BLaER1 (cell line): ENCODE data around the gene RASEF.

Source experiments
- H3K27ac ChIP-seq: shearing (Covaris generic); formaldehyde crosslinking; 2 replicates; pipeline ENCODE4 v1.8.1; 2022
- H3K27me3 ChIP-seq: shearing (Covaris generic); formaldehyde crosslinking; 2 replicates; pipeline ENCODE4 v1.8.1; 2022
- H3K36me3 ChIP-seq: shearing (Covaris generic); formaldehyde crosslinking; 2 replicates; pipeline ENCODE4 v1.8.1; 2022
- H3K4me1 ChIP-seq: shearing (Covaris generic); formaldehyde crosslinking; 2 replicates; pipeline ENCODE4 v1.8.1; 2022
- H3K4me2 ChIP-seq: shearing (Covaris generic); formaldehyde crosslinking; 2 replicates; pipeline ENCODE4 v1.8.1; 2022
- H3K4me3 ChIP-seq: shearing (Covaris generic); formaldehyde crosslinking; 2 replicates; pipeline ENCODE4 v1.8.1; 2022
- H3K9ac ChIP-seq: shearing (Covaris generic); formaldehyde crosslinking; 2 replicates; pipeline ENCODE4 v1.8.1; 2022
- H3K9me3 ChIP-seq: shearing (Covaris generic); formaldehyde crosslinking; 2 replicates; pipeline ENCODE4 v1.8.1; 2022
- H4K20me1 ChIP-seq: shearing (Covaris generic); formaldehyde crosslinking; 2 replicates; pipeline ENCODE4 v1.8.1; 2022
- Cebpa-rat ChIP-seq: shearing (Covaris generic); IDR thresholded peaks from 2 replicates; pipeline ENCODE4 v1.8.1; 2022

RASEF gene

DNA sequence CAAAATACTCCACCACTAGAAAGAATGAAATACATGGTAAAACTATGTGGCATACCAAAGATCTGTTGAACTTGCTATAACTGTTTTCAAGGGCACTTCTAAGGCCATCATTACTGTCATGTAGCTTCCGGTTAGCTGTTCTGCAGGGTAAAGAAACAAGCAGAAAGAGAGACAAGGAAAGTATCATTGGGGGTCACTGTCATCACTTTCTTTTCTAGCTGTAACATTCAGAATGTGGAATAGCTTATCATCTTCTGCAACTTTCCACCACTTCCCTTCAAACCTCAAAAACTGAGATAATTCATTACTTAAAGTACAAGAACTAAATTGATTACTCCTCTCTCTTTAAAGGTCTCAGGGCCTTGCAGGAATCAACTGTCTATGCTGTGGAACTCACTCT, 57.6 kb downstream of the RASEF start:
- H3K27ac ChIP-seq, result no peak overlapping the region
- no peak for TF ChIP-seq Cebpa-rat
- H3K9ac ChIP-seq, result no peak overlapping the region
- H3K9me3 ChIP-seq, result no peaks in the 10 kb centered on the region
- no peaks in the 10 kb centered on the region for H4K20me1 ChIP-seq
- no peaks in the 10 kb centered on the region; the same call in 1 of the 2 replicates for H3K4me1 ChIP-seq
- no peaks in the 10 kb centered on the region for H3K27me3 ChIP-seq
- H3K4me2 ChIP-seq, result no peak overlapping the region
- H3K4me3 ChIP-seq, result no peak overlapping the region
- no peaks in the 10 kb centered on the region for H3K36me3 ChIP-seq

GRCh38 chr9:83002329-83002728, 60.6 kb downstream of the RASEF start:
- Histone ChIP-seq H3K4me2 (no peak overlapping the region), H3K36me3 (no peaks in the 10 kb centered on the region), H3K4me1 (no peaks in the 10 kb centered on the region; the same call in 1 of the 2 replicates), H3K27me3 (no peaks in the 10 kb centered on the region), H3K27ac (no peak overlapping the region), H3K4me3 (no peak overlapping the region), H3K9ac (no peak overlapping the region), H3K9me3 (no peaks in the 10 kb centered on the region), H4K20me1 (no peaks in the 10 kb centered on the region)
- TF ChIP-seq Cebpa-rat, result no peak

DNA sequence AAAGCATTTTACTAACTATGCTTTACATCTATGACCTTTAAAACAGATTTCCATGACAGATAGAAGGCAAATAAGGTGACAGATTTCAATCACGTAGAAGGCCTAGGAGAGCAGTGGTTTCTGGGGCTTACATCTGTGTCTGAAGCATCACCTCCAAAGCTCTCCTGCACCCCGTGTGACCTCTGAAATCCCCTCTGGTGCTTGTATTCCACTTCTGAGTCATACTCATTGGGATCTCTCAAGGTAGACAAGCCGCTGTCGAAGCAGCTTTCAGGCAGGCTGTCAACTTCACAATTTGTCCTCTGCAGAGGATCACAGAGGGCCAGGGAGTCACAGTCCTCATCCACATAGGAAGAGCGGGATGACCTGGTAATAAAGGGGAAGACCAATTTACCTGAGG, 62.2 kb downstream of the RASEF start:
- no peak overlapping the region for H3K4me2 ChIP-seq
- H3K27ac ChIP-seq, result no peak overlapping the region
- TF ChIP-seq Cebpa-rat, result no peak
- H3K9me3 ChIP-seq, result no peaks in the 10 kb centered on the region
- no peaks in the 10 kb centered on the region for H3K36me3 ChIP-seq
- H3K27me3 ChIP-seq, result no peaks in the 10 kb centered on the region
- no peak overlapping the region for H3K9ac ChIP-seq
- no peaks in the 10 kb centered on the region for H3K4me1 ChIP-seq
- H3K4me3 ChIP-seq, result no peak overlapping the region
- no peaks in the 10 kb centered on the region for H4K20me1 ChIP-seq

GRCh38 chr9:82998409-82998808, 64.5 kb downstream of the RASEF start:
- H3K36me3 ChIP-seq, result no peaks in the 10 kb centered on the region
- H4K20me1 ChIP-seq, result no peaks in the 10 kb centered on the region
- TF ChIP-seq Cebpa-rat, result no peak

GRCh38 chr9:82997476-82998140, 65.3 kb downstream of the RASEF start:
- no peak overlapping the region for H3K4me3 ChIP-seq
- no peaks in the 10 kb centered on the region for H3K27me3 ChIP-seq
- H3K4me1 ChIP-seq, result no peaks in the 10 kb centered on the region
- no peak overlapping the region for H3K9ac ChIP-seq
- H3K27ac ChIP-seq, result no peak overlapping the region
- no peaks in the 10 kb centered on the region for H3K36me3 ChIP-seq
- TF ChIP-seq Cebpa-rat, result no peak
- H4K20me1 ChIP-seq, result no peaks in the 10 kb centered on the region
- no peaks in the 10 kb centered on the region for H3K9me3 ChIP-seq
- H3K4me2 ChIP-seq, result no peak overlapping the region

More at GRCh38 chr9:82998409-82998808, 64.5 kb downstream of the RASEF start:
- no peak overlapping the region for H3K9ac ChIP-seq
- no peaks in the 10 kb centered on the region for H3K9me3 ChIP-seq
- H3K4me3 ChIP-seq, result no peak overlapping the region
- H3K27me3 ChIP-seq, result no peaks in the 10 kb centered on the region
- no peak overlapping the region for H3K27ac ChIP-seq
- no peaks in the 10 kb centered on the region for H3K4me1 ChIP-seq
- no peak overlapping the region for H3K4me2 ChIP-seq

DNA sequence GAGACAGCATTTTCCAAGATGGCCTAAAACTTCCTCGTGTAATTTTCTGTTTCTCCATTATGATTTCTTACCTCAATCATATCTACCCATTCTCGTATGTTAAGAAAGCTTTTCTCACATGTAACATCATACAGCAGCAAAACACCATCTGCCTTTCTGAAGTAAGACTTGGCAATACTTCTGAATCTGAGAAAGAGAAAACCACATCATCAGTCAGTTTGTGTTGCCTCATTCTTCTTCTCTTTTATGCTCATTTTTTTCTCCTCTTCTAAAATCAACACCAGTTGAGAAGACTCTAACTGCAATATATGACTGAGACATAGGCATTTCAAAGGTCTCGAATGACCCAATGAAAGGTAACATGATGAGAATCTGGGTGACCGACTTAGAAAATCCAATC, 66.0 kb downstream of the RASEF start:
- Histone ChIP-seq H3K9ac (no peak overlapping the region), H3K4me3 (no peak overlapping the region), H3K36me3 (no peaks in the 10 kb centered on the region), H3K9me3 (no peaks in the 10 kb centered on the region), H3K4me1 (no peaks in the 10 kb centered on the region), H3K27ac (no peak overlapping the region), H3K4me2 (no peak overlapping the region), H3K27me3 (no peaks in the 10 kb centered on the region), H4K20me1 (no peaks in the 10 kb centered on the region)
- TF ChIP-seq Cebpa-rat, result no peak

- no peak overlapping the region for H3K27ac ChIP-seq
- H3K36me3 ChIP-seq, result no peaks in the 10 kb centered on the region
- no peak for TF ChIP-seq Cebpa-rat
- no peaks in the 10 kb centered on the region for H4K20me1 ChIP-seq
- H3K4me2 ChIP-seq, result no peak overlapping the region
- no peaks in the 10 kb centered on the region for H3K9me3 ChIP-seq
- peaks cover 9% of the 10 kb centered on the region for H3K4me1 ChIP-seq
- H3K9ac ChIP-seq, result no peak overlapping the region
- H3K4me3 ChIP-seq, result no peak overlapping the region
- no peaks in the 10 kb centered on the region for H3K27me3 ChIP-seq
Measured at GRCh38 chr9:82993856-82994605, 68.9 kb downstream of the RASEF start.

DNA sequence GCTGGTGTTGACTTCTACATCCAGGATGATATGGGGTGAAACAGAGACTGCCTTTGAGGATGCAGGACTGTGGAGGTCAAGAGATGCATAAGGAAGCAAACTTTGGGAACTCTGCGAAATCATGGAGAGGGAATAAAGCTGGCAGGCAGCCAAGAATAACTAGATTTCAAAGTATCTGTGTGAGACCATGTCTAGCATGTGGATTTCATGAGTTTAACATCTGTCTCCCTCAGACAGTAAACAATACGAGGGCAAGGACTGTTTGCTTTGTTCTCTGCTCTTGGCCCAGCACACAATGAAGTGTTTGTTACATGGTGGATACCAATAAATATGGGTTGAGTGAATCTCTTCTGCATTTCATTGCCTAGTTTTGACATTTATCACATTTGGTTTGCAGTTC, 71.3 kb downstream of the RASEF start:
- no peaks in the 10 kb centered on the region for H4K20me1 ChIP-seq
- no peak for TF ChIP-seq Cebpa-rat
- peaks cover 9% of the 10 kb centered on the region for H3K4me1 ChIP-seq
- H3K36me3 ChIP-seq, result no peaks in the 10 kb centered on the region
- no peaks in the 10 kb centered on the region for H3K9me3 ChIP-seq
- H3K4me3 ChIP-seq, result no peak overlapping the region
- H3K9ac ChIP-seq, result no peak overlapping the region
- H3K27me3 ChIP-seq, result no peaks in the 10 kb centered on the region
- H3K4me2 ChIP-seq, result no peak overlapping the region
- H3K27ac ChIP-seq, result no peak overlapping the region

DNA sequence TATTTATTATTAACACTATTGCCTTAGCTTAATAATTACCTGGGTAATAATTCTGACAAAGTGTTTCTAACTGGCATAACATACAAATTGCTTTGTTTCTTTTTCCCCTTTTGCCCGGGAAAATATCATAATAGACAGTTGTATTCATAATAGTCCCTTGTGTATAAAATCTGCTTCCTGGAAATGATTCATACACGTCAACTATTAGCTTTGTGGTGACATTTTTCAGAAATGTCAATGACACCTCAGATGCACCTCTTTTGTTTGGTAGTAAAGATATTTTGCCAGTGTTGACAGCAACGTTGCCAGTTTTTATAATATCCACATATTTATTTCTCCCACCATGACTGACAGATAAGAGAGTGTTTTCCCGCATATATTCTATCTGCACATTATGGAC, 73.0 kb downstream of the RASEF start:
- no peaks in the 10 kb centered on the region for H4K20me1 ChIP-seq
- no peaks in the 10 kb centered on the region for H3K9me3 ChIP-seq
- no peak overlapping the region for H3K9ac ChIP-seq
- no peak overlapping the region for H3K4me3 ChIP-seq
- H3K27ac ChIP-seq, result no peak overlapping the region
- TF ChIP-seq Cebpa-rat, result no peak
- H3K36me3 ChIP-seq, result no peaks in the 10 kb centered on the region
- H3K27me3 ChIP-seq, result no peaks in the 10 kb centered on the region
- 0 out of 2 replicates have a peak overlapping the region, but pooled peaks have one; percentile 19 for H3K4me2 ChIP-seq
- H3K4me1 ChIP-seq, result peaks cover 9% of the 10 kb centered on the region

DNA sequence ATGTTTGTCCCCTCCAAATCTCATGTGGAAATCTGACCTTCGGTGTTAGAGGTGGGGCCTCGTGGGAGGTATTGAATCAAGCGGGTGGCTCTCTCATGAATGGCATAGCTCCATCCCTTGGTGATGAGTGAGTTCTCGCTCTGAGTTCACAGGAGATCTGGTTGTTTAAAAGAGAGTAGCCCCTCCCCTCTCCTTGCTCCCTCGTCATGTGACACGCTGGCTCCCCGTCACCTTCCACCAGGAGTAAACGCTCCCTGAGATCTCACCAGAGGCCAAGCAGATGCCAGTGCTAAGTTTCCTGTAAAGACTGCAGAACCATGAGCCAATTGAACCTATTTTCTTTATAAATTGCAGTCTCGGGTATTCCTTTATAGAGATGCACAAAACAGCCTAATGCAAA, 74.5 kb downstream of the RASEF start:
- Histone ChIP-seq H3K9ac (no peak overlapping the region), H3K36me3 (no peaks in the 10 kb centered on the region), H3K4me1 (peaks cover 9% of the 10 kb centered on the region), H4K20me1 (no peaks in the 10 kb centered on the region), H3K4me3 (no peak overlapping the region), H3K27me3 (no peaks in the 10 kb centered on the region), H3K9me3 (no peaks in the 10 kb centered on the region), H3K27ac (no peak overlapping the region), H3K4me2 (no peak overlapping the region)
- no peak for TF ChIP-seq Cebpa-rat
